Measurements from ENCODE around the gene MICALL1.

- TF ChIP-seq EZH2 (IDR thresholded peaks at IDR 0.05; ENCODE audit: insufficient read depth, poor library complexity, severe bottlenecking) (no peak), EZH2phosphoT487 (IDR thresholded peaks at IDR 0.05; ENCODE audit: insufficient read depth, low read depth) (no peak)
These were observed 11.9 kb downstream of the MICALL1 start for GRCh38 chr22:37917874-37918548.

Measured in GM23248 (cell line).